ENCODE results near the gene C1orf105.

Gene C1orf105

GRCh38 chr1:172496678-172497077, 76.2 kb downstream of the C1orf105 start:
- H3K27ac ChIP-seq, result no peak overlapping the region

GRCh38 chr1:172497230-172497629, 76.7 kb downstream of the C1orf105 start:
- TF ChIP-seq ZFX (IDR thresholded peaks at IDR 0.05) (no peak), CTCF (conservative IDR thresholded peaks at IDR 0.05) (no peak)
- peak overlapping the region; percentile 18; the same call in 1 of the 2 replicates for H3K27ac ChIP-seq

More at GRCh38 chr1:172496678-172497077, 76.2 kb downstream of the C1orf105 start:
- TF ChIP-seq CTCF (conservative IDR thresholded peaks at IDR 0.05) (no peak), ZFX (IDR thresholded peaks at IDR 0.05) (no peak)

DNA sequence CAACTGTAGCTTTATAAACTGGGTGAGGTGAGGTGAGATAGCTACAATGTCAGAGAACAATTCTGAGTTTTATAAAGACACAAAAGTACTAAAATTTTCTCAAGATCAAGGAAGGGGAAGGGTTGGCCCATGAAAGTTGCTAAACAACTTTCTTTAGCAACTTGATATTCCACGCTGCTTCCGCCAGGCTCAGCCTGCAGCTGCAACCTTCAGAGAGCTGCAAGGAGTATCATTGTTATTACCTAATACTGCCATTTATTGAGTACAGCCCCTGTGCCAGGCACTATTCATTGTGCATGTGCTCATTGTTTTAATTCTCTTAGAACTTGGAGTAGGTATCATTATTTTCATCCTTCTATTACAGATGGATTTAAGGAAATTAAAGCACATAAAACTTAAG, 78.4 kb downstream of the C1orf105 start:
- TF ChIP-seq ZFX (IDR thresholded peaks at IDR 0.05) (no peak), CTCF (conservative IDR thresholded peaks at IDR 0.05) (no peak)
- peak overlapping the region; percentile 20 for H3K27ac ChIP-seq

GRCh38 chr1:172499636-172500141, 79.2 kb downstream of the C1orf105 start:
- TF ChIP-seq ZFX (IDR thresholded peaks at IDR 0.05) (no peak), CTCF (conservative IDR thresholded peaks at IDR 0.05) (no peak)
- peak overlapping the region; percentile 20 for H3K27ac ChIP-seq

GRCh38 chr1:172500207-172500606, 79.7 kb downstream of the C1orf105 start:
- no peak for TF ChIP-seq CTCF (conservative IDR thresholded peaks at IDR 0.05)
- TF ChIP-seq ZFX (IDR thresholded peaks at IDR 0.05), result no peak

DNA sequence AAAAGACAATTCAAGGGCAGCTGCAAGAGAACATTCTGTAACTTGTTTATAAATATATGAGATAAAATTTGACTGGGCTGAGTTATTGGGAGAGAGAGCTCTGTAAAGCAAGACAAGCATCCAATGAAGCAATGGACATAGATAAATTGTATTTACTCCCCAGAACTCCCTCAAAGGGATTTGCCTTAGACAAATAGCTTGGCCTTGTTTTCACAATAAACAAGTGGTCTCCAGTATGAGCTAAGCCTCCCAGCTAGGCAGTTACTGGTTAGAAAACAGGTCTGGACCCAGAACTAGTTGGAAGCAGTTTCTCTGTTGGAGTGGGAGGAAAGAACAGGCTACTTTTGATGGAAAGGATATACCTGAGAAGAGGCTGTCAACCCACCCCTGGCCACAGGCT, 87.3 kb downstream of the C1orf105 start:
- TF ChIP-seq CTCF (conservative IDR thresholded peaks at IDR 0.05) (no peak), ZFX (IDR thresholded peaks at IDR 0.05) (no peak)
- H3K27ac ChIP-seq, result no peak overlapping the region

More at GRCh38 chr1:172500207-172500606, 79.7 kb downstream of the C1orf105 start:
- H3K27ac ChIP-seq, result peak overlapping the region; percentile 20

DNA sequence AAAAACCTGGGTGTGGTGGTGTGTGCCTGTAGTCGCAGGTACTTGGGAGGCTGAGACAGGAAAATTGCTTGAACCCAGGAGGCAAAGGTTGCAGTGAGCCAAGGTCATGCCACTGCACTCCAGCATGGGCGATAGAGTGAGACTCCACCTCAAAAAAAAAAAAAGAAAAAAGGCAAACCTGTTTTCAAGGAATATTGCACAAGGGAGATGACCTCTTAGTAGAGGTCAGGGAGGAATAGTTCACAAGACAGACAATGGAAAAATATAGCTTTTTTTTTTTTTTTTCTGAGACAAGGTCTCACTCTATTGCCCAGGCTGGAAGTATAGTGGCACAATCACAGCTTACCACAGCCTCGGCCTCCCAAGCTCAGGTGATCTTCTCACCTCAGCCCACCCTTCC, 90.0 kb downstream of the C1orf105 start:
- H3K27ac ChIP-seq, result no peak overlapping the region
- no peak for TF ChIP-seq ZFX (IDR thresholded peaks at IDR 0.05)
- no peak for TF ChIP-seq CTCF (conservative IDR thresholded peaks at IDR 0.05)
